ENCODE data around the gene BRSK1. TPM values are rescaled to one million over a fixed set of nuclear protein-coding genes. Genes with fewer than 3 reads are reported as not detected.

Gene BRSK1
- total and polyA plus RNA-seq, 2 experiments from 2014 or later = 0.55 to 1.9 TPM

DNA sequence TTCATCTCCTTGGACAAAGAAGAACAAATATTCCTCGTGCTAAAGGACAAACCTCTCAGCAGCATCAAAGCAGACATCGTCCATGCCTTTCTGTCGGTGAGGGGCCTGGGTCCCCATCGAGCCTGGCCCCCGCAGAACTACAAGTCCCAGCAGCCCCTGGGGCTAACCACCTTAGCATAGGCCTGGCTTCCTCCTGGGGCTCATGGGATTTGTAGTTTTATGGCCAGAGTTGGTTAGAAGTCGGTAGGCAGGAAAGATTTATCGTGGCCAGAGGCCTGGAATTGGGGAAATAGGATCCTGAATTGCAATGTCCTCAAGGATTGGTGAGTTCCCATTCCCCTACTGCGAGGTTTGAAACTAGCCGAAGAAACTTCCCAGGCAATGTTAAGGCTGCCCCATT is 21.7 kb downstream of the BRSK1 start:
- Histone ChIP-seq H3K36me3 (ENCODE audit: low read depth) (no peaks in the 10 kb centered on the region), H3K27me3 (replicated peaks; ENCODE audit: insufficient read depth) (no peaks in the 10 kb centered on the region), H3K4me2 (ENCODE audit: unreplicated experiment) (no peak overlapping the region), H3F3A (ENCODE audit: insufficient read depth) (no peaks in the 10 kb centered on the region), H3K4me3 (no peak overlapping the region), H3K27ac (no peak overlapping the region), H3K79me2 (ENCODE audit: insufficient read depth) (no peaks in the 10 kb centered on the region), H4K20me1 (ENCODE audit: insufficient read depth) (no peaks in the 10 kb centered on the region), H3K9me3 (ENCODE audit: low read depth) (no peaks in the 10 kb centered on the region), H2AFZ (no peak overlapping the region), H3K9ac (no peak overlapping the region), H3K4me1 (ENCODE audit: insufficient read depth) (no peaks in the 10 kb centered on the region), H3K9me2 (ENCODE audit: insufficient read depth) (no peaks in the 10 kb centered on the region)
- peak; percentile 50 for DNase-seq
- in situ Hi-C loops (cut with MboI) = no loop called here
- 71 to 74% methylated on average over 9 of the region's 9 CpGs for WGBS, 2 experiments (ENCODE audit: low coverage in 1 of 2, low lambda C conversion rate in 2 of 2, missing lambda C conversion rate in 2 of 2)
- TF ChIP-seq EZH2phosphoT487 (IDR thresholded peaks at IDR 0.05; ENCODE audit: insufficient read depth, low read depth) = no peak
- no peak for TF ChIP-seq EZH2 (IDR thresholded peaks at IDR 0.05; ENCODE audit: insufficient read depth, poor library complexity, severe bottlenecking)

DNA sequence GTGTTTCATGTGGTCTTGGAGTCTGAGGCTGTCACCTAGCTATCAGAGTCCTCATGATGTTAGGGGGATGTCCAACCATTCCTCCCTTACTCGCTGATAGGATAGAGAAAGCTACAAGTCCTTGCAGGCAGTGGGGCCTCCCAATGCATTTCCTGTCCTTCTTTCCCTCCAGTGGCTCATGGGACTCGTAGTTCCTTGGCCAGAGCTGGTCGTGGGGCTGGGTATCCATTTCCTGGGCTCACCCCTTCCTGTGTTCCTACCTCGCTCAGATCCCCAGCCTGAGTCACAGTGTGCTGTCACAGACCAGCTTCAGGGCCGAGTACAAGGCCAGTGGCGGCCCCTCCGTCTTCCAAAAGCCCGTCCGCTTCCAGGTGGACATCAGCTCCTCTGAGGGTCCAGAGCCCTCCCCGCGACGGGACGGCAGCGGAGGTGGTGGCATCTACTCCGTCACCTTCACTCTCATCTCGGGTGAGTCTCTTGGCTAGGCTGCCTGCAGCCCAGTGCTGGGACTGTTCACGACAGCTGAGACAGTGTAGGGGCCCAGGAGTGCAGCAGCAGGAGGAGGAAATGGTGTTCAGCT is 22.3 kb downstream of the BRSK1 start:
- Histone ChIP-seq H3K4me2 (ENCODE audit: unreplicated experiment) (no peak overlapping the region), H2AFZ (no peak overlapping the region), H3K4me3 (no peak overlapping the region), H3K79me2 (ENCODE audit: insufficient read depth) (no peaks in the 10 kb centered on the region), H3K36me3 (ENCODE audit: low read depth) (no peaks in the 10 kb centered on the region), H4K20me1 (ENCODE audit: insufficient read depth) (no peaks in the 10 kb centered on the region), H3K4me1 (ENCODE audit: insufficient read depth) (no peaks in the 10 kb centered on the region), H3K9me2 (ENCODE audit: insufficient read depth) (no peaks in the 10 kb centered on the region), H3F3A (ENCODE audit: insufficient read depth) (no peaks in the 10 kb centered on the region), H3K27ac (no peak overlapping the region), H3K27me3 (replicated peaks; ENCODE audit: insufficient read depth) (no peaks in the 10 kb centered on the region), H3K9me3 (ENCODE audit: low read depth) (no peaks in the 10 kb centered on the region), H3K9ac (no peak overlapping the region)
- no peak for TF ChIP-seq EZH2 (IDR thresholded peaks at IDR 0.05; ENCODE audit: insufficient read depth, poor library complexity, severe bottlenecking)
- no peak for TF ChIP-seq EZH2phosphoT487 (IDR thresholded peaks at IDR 0.05; ENCODE audit: insufficient read depth, low read depth)
- 85 to 90% methylated on average over 17 of the region's 17 CpGs for WGBS, 2 experiments (ENCODE audit: low coverage in 1 of 2, low lambda C conversion rate in 2 of 2, missing lambda C conversion rate in 2 of 2)
- in situ Hi-C loops (cut with MboI) = no loop called here
- DNase-seq = no peak

DNA sequence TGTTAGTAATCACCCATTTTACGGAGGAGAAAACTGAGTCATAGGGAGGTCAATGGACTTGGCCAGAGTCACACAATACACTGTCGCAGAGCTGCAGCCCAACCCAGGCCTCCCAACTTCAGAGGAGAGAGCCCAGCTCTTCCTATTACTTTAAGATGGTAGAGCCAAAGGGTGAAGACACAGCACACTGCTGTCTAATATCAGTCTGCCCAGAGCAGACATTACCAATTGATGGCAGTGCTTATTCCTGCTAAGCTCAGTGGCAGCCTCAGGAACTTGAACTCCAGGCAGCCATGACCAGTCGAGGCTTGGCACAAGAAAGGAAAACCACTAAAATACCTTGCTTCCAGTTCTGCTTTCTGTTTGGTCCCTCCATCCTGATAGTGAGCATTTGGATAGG is 22.9 kb downstream of the BRSK1 start:
- Histone ChIP-seq H3K79me2 (ENCODE audit: insufficient read depth) (no peaks in the 10 kb centered on the region), H2AFZ (no peak overlapping the region), H3K36me3 (ENCODE audit: low read depth) (no peaks in the 10 kb centered on the region), H3K9ac (no peak overlapping the region), H3K9me3 (ENCODE audit: low read depth) (no peaks in the 10 kb centered on the region), H3K27ac (no peak overlapping the region), H3K4me2 (ENCODE audit: unreplicated experiment) (no peak overlapping the region), H3K27me3 (replicated peaks; ENCODE audit: insufficient read depth) (no peaks in the 10 kb centered on the region), H4K20me1 (ENCODE audit: insufficient read depth) (no peaks in the 10 kb centered on the region), H3K9me2 (ENCODE audit: insufficient read depth) (no peaks in the 10 kb centered on the region), H3F3A (ENCODE audit: insufficient read depth) (no peaks in the 10 kb centered on the region), H3K4me1 (ENCODE audit: insufficient read depth) (no peaks in the 10 kb centered on the region), H3K4me3 (no peak overlapping the region)
- in situ Hi-C loops (cut with MboI) = no loop called here
- DNase-seq = no peak
- TF ChIP-seq EZH2phosphoT487 (IDR thresholded peaks at IDR 0.05; ENCODE audit: insufficient read depth, low read depth) = no peak
- no peak for TF ChIP-seq EZH2 (IDR thresholded peaks at IDR 0.05; ENCODE audit: insufficient read depth, poor library complexity, severe bottlenecking)
- 75 to 79% methylated on average over 3 of the region's 3 CpGs for WGBS, 2 experiments (ENCODE audit: low coverage in 1 of 2, low lambda C conversion rate in 2 of 2, missing lambda C conversion rate in 2 of 2)

DNA sequence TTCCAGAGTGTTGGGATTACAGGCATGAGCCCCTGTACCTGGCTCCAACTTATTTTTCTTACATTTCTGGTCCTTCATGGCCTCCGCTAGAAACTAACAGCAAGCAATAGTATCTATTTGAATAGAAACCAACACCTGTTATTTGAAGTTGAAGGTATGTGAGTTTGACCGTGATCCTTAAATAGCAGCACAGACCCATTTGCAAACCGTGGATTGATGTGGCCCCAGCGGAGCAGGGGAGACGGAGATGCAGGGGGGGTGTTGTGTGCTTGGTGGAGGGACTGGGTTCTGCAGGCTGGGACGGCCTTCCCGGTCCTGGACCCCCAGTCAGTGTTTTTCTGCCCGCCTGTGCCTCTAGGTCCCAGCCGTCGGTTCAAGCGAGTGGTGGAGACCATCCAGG is 24.5 kb downstream of the BRSK1 start:
- no peaks in the 10 kb centered on the region for H3K79me2 ChIP-seq (ENCODE audit: insufficient read depth)
- H3K27ac ChIP-seq = no peak overlapping the region
- no peaks in the 10 kb centered on the region for H3K36me3 ChIP-seq (ENCODE audit: low read depth)
- no peaks in the 10 kb centered on the region for H3F3A ChIP-seq (ENCODE audit: insufficient read depth)
- H3K4me1 ChIP-seq (ENCODE audit: insufficient read depth) = no peaks in the 10 kb centered on the region
- TF ChIP-seq EZH2 (IDR thresholded peaks at IDR 0.05; ENCODE audit: insufficient read depth, poor library complexity, severe bottlenecking) = no peak
- no peak for TF ChIP-seq EZH2phosphoT487 (IDR thresholded peaks at IDR 0.05; ENCODE audit: insufficient read depth, low read depth)
- no peaks in the 10 kb centered on the region for H3K9me2 ChIP-seq (ENCODE audit: insufficient read depth)
- H2AFZ ChIP-seq = no peak overlapping the region
- H4K20me1 ChIP-seq (ENCODE audit: insufficient read depth) = no peaks in the 10 kb centered on the region
- H3K4me2 ChIP-seq (ENCODE audit: unreplicated experiment) = no peak overlapping the region
- no peak overlapping the region for H3K4me3 ChIP-seq
- H3K27me3 ChIP-seq (replicated peaks; ENCODE audit: insufficient read depth) = no peaks in the 10 kb centered on the region
- WGBS, 2 experiments (ENCODE audit: low coverage in 1 of 2, low lambda C conversion rate in 2 of 2, missing lambda C conversion rate in 2 of 2) = 93 to 95% methylated on average over 10 to 11 of the region's 11 CpGs
- in situ Hi-C loops (cut with MboI) = no loop called here
- no peaks in the 10 kb centered on the region for H3K9me3 ChIP-seq (ENCODE audit: low read depth)
- DNase-seq = no peak
- H3K9ac ChIP-seq = no peak overlapping the region

DNA sequence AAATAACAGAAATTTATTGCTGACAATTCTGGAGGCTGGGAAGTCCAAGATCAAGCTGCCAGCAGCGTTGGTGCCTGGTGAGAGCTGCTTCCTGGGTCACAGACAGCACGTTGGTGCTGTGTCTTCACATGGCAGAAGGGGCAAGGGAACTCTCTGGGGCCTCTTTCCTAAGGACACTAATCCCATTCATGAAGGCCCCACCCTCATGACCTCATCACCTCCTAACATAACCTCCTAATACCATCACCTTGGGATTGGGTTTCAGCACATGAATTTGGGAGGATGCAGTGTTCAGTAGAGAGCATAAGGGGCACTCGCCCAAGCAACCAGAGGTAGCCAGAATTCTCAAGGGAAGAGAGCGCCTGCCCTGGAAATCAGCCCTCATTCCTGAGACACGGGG is 25.7 kb downstream of the BRSK1 start:
- no peak for DNase-seq
- 89 to 90% methylated on average over 5 of the region's 5 CpGs for WGBS, 2 experiments (ENCODE audit: low coverage in 1 of 2, low lambda C conversion rate in 2 of 2, missing lambda C conversion rate in 2 of 2)
- in situ Hi-C loops (cut with MboI) = no loop called here

More for the DNA sequence above, 25.7 kb downstream of the BRSK1 start:
- H3K9me3 ChIP-seq (ENCODE audit: low read depth) = no peaks in the 10 kb centered on the region
- TF ChIP-seq EZH2 (IDR thresholded peaks at IDR 0.05; ENCODE audit: insufficient read depth, poor library complexity, severe bottlenecking) (no peak), EZH2phosphoT487 (IDR thresholded peaks at IDR 0.05; ENCODE audit: insufficient read depth, low read depth) (no peak)
- no peaks in the 10 kb centered on the region for H3F3A ChIP-seq (ENCODE audit: insufficient read depth)
- no peaks in the 10 kb centered on the region for H3K9me2 ChIP-seq (ENCODE audit: insufficient read depth)
- no peaks in the 10 kb centered on the region for H3K79me2 ChIP-seq (ENCODE audit: insufficient read depth)
- no peaks in the 10 kb centered on the region for H3K4me1 ChIP-seq (ENCODE audit: insufficient read depth)
- no peaks in the 10 kb centered on the region for H3K27me3 ChIP-seq (replicated peaks; ENCODE audit: insufficient read depth)
- H3K27ac ChIP-seq = no peak overlapping the region
- no peaks in the 10 kb centered on the region for H3K36me3 ChIP-seq (ENCODE audit: low read depth)
- no peak overlapping the region for H3K9ac ChIP-seq
- no peak overlapping the region for H2AFZ ChIP-seq
- H4K20me1 ChIP-seq (ENCODE audit: insufficient read depth) = no peaks in the 10 kb centered on the region
- no peak overlapping the region for H3K4me3 ChIP-seq
- H3K4me2 ChIP-seq (ENCODE audit: unreplicated experiment) = no peak overlapping the region
